RKO (cell line): ENCODE measurements around the gene RAB10.
"Not testable (repeated sequence)": the region's sequence is repeated elsewhere in the genome, so short reads cannot be mapped to it uniquely, and the experiment has no call there.

Experiments used
- DNase-seq: peaks from one replicate; pipeline ENCODE4 v3.0.0-alpha.2; 2016; ENCODE audit warnings: low spot score

Gene RAB10

DNA sequence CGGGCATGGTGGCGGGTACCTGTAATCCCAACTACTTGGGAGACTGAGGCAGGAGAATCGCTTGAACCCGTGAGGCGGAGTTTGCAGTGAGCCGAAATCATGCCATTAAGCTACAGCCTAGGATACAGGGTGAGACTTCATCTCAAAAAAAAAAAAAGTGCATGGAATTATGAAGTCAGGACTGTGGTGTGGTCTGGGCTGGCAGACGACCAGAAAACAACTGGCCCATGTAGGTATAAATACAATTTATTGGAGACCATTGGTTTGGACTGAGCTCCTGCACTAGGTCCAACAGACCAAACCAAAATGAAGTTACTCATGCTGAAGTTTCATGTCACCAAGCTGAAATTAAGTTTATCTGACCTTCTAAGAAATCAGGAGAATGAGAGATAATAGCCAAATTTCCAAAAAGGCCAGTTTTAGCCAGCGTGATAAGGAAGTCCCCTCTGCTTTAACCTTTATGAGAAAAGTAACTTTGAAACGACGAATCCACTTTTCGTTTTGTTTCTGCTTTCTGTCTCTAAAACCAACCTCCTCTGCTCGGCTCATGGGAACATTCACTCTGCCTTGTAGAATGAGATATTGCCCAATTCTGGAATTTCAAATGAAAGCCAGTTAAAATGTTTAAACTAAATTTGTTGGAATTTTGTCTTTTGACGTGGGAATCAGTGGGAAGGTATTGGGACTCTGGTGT, 17.7 kb upstream of the RAB10 start:
- DNase-seq = no peak

DNA sequence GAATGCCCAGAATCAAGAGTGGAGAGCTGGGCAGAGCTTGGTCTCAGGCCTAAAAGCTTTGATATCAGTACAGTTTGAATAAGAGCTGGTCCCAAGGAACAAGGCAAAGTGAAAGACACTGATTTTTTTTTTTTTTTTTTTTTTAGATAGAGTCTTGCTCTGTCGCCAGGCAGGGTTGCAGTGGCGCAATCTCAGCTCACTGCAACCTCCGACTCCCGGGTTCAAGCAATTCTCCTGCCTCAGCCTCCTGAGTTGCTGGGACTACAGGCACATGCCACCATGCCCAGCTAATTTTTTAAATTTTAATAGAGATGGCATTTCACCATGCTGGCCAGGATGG, 17.2 kb upstream of the RAB10 start:
- not testable (repeated sequence) for DNase-seq

DNA sequence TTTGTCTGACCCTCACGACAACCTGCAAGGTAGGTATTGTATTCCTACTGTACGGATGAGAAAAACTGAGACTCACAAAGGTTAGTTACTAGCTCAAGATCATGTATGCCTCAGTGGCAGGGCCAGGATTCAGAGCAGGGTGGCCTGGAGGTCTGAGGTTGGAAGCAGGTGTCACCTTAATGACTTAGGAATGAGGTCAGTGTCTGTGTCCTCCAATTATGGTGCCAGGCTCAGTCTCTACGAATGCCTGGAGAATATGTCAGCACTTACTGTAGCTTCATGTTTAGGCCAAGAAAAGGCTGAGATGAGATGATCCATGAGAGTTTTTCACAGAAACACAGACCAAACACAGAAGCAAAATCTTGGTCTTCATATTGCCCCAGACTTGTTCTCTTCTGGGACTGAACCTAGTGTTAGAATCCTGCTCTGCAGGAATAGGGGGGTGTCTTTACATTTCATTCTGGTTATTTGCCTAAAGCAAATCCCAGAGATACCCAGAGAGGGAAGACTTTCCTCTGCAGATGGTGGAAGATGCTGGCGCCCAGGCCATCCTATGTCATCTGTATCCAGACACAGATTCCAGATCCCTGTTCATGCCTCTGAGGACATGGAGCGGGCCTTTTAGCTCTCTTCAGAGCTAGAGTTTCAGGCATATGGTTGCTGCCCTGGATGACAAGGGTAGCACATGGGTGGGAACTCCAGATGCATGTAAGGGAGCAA, 16.3 kb upstream of the RAB10 start:
- no peak for DNase-seq

DNA sequence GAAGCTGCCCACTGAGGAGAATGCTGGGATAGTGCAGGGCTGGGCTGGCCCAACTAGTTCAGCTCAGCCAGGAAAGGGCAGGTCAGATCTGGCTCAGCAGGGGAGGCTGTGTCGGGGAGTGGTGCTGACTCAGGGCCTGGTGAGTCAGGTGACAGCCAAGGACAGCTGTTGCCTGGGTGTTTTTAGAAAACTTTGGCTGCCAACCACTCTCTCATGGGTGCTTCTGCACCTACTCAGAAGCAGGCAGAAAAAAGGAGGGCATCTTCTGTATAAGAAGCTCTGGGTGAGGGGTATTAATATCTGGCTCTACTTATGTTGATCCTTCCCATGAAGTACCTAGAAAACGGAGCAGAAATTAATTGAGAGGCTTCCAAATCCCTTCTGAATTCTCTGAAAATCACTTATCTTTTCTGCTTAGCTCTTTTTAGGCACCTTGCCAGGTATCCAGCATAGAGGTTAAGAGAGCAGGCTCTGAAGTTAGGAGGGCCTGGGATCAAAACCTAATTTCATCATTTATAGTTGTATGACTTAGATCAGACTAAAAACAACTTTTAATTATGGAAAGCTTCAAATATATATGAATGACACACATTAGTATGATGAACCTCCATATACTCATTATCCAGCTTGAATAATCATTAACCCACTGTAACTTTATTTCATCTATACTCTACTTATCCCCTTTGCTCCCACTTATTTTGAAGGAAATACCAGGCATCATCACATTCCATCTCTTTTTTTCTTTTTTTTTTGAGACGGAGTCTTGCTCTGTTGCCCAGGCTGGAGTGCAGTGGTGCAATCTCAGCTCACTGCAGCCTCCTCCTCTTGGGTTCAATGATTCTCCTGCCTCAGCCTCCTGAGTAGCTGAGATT, 15.5 kb upstream of the RAB10 start:
- DNase-seq = peak; percentile 89

DNA sequence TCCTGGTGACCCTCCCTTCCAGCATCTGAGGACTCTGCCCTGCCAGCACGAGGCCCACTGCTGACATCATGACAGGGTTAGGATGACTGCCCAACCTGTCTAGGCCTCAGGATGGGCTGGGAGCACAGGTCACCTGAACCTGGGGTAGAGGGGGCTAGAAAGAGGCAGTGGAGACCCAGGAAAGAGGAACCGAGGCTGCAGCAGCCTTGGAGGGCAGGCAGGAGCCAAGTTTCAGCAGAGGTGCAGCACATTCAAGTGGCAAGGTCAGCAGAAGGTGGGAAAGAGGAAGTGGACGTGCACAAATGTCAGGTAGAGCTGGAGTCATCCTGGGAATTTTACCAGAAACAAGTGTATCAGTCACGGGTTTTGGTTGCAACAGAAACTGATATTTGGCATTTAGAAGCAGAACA, 13.6 kb upstream of the RAB10 start:
- no peak for DNase-seq

DNA sequence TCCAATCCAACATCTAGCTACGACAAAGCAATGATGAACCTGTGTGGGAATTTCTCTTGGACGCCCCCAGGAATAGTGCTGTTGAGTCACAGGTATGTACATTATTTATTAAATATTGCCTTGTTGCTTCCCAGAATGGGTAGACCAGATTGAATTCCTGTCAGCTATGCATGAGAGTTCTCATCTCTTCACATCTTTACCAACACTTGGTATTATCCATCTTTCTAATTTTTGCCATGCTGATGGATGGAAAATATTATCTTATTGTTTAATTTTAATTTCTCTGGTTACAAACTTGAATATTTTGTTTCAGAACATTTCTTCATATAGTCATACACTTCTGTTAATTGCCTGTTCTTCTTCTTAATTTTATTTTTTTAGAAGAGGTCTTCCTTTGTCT, 9.6 kb upstream of the RAB10 start:
- DNase-seq = no peak

DNA sequence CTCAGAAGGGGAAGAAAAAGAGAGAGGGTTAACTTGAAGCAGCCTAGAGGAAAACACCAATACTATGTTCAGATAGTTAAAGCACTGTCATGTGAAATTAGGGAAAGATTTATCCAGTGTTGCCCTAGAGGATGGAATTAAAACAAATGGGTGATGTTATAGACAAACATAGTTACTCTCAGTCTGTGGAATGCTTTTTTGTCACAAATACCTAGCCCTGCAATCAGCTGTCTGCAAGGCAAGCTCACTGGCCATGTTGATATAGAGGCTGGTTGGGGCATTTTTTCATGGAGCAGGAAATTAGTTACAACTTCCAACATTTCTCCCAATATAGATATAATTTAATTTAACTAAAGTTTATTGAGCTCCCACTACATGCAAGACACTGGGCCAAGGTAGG, 8.4 kb upstream of the RAB10 start:
- DNase-seq = no peak

DNA sequence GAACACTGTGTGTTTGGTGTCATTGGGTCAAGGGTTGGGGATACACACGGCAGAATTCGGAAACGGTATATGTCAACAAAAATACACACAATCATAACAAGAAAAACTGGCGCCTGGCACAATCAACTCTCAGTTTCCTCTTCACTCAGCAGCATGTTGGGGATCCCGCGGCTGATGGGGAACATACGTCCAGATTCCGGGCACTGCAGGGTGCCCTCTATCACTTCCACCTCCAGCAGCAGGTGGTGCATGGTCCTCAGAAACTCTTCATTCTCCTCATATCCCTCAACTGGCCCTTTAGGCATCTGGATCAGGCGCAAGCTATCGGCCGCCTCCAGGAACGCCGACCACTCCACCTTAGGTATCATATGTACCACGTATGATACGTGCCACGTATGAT, 5.8 kb upstream of the RAB10 start:
- not testable (repeated sequence) for DNase-seq

DNA sequence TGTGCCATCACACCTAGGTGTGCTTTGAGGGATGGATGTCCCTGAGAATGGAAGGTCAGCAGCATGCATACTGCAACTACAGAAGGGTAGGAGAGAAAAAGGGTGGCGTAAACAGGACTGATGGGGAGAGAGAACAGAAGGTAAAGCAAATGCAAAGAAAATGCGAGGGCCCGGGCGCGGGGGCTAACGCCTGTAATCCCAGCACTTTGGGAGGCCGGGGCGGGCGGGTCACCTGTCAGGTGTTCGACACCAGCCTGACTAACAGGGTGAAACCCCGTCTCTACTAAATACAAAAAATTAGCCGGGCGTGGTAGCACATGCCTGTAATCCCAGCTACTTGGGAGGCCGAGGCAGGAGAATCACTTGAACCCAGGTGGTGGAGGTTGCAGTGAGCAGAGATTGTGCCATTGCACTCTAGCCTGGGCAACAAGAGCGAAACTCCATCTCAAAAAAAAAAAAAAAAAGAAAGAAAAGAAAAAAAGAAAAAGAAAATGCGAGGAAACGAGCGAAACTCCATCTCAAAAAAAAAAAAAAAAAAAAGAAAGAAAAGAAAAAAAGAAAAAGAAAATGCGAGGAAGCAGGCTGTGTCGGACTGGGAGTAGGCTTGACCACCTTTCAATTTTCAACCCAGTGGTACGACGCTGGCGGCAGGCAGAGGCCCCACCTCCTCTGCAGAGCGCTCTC, 1.2 kb upstream of the RAB10 start:
- peak; percentile 65 for DNase-seq

DNA sequence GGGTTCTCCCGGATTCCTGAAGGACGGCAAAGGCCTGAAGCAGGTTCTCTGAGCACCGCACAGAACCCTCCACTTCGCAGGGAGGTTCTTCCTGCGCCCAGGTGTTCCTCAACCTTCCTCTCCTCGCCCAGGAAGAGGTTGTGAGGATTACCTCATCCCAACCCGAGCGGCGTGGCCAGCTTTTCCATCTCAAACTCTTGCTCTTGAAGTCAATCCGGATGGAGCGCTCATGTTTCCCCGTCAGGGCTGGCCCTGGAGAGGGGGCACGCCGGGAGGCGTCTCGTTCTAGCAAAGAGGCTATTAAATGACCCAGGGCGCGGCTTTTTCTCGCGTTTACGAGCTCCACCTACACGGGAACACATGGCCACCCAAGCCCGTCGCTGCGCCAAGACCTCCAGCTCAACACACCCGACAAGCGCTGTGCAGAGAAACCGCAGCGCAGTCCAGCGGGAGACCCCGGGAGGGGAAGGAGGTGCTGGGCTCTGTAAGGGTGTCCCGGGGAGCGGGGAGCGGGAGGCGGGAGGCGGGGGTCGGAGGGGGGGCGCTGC, 540 bp upstream of the RAB10 start:
- DNase-seq = peak; percentile 79

DNA sequence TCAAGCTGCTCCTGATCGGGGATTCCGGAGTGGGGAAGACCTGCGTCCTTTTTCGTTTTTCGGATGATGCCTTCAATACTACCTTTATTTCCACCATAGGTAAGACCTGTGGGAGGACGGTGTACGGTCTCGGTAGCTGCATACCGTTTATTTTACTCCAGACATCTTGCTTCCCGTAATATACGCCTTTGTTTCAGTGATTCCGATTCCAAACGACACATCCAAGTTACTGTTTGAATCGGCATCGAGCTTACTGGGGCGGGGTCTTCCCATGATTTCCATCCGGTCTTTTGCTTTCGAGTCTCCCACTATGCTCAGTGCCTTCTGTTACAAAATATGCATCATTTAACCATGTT, 731 bp downstream of the RAB10 start:
- DNase-seq = peak; percentile 53

DNA sequence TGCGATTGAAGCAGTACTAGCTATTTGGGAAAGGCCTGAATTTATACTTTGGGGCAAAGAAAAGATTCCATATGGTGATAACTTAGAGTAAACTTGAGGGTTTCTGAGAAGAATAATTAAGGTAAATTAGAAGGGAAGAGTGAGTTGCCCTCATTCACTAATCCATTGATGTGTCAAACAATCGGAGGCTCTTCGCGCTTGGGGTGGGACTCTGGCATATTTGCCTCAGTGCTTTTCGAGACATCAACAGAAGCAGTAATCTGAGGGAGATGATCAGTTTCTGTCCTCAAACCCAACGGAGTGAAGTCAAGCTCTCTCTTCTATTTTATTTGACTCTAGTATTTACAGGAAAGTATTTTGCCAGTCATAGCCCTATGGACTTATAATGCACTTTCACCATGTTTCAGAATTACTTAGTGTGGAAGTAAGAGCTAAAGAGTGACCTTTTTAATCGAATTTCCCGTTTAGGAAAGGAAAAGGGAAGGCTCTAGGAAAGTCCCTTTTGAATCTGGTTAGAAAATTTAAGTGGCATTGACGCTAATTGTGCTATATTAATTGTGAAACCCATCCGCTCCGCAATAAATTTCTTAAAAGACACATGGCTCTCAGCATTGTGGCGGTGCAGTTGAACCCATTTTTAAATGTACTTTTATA, 1.3 kb downstream of the RAB10 start:
- peak; percentile 61 for DNase-seq

DNA sequence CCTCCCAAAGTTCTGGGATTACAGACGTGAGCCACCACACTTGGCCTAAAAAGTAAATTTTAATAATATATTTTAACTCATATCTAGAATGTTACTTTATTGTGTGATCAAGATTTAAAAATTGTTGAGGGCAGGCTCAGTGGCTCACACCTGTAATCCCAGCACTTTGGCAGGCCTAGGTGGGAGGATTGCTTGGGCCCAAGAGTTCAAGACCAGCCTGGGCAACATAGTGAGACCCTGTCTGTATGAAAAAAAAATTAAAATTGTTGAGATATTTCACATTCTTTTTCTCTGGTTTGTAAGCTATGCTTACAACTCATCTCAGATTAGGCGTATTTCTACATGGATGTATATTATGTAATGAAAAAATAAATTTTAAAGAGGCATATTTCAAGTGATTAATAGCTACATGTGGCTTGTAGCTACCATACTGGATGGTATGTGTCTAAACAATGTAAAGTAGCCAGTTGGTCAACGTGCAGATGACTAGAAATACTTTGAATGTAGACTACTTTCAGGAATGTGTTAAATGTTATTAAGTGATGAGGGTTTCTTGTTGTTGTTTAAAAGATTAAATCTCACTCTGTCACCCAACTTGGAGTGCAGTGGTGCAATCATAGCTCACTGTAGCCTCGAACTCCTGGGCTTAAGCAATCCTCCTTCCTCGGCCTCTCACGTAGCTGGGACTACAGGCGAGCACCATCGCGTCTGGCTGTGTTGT, 5.9 kb downstream of the RAB10 start:
- no peak for DNase-seq

DNA sequence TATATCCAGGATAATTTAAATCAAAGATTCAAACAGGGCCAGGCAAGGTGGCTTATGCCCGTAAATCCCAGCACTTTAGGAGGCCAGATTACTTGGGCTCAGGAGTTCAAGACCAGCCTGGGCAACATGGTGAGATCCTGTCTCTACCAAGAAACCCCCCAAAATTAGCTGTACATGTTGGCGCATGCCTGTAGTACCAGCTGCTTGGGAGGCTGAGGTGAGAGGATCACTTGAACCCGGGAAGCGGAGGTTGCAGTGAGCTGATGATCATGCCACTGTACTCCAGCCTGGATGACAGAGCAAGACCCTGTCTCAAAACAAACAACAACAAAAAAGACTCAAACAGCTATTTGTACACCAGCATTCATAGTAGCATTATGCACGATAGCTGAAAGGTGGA, 9.2 kb downstream of the RAB10 start:
- DNase-seq = no peak

DNA sequence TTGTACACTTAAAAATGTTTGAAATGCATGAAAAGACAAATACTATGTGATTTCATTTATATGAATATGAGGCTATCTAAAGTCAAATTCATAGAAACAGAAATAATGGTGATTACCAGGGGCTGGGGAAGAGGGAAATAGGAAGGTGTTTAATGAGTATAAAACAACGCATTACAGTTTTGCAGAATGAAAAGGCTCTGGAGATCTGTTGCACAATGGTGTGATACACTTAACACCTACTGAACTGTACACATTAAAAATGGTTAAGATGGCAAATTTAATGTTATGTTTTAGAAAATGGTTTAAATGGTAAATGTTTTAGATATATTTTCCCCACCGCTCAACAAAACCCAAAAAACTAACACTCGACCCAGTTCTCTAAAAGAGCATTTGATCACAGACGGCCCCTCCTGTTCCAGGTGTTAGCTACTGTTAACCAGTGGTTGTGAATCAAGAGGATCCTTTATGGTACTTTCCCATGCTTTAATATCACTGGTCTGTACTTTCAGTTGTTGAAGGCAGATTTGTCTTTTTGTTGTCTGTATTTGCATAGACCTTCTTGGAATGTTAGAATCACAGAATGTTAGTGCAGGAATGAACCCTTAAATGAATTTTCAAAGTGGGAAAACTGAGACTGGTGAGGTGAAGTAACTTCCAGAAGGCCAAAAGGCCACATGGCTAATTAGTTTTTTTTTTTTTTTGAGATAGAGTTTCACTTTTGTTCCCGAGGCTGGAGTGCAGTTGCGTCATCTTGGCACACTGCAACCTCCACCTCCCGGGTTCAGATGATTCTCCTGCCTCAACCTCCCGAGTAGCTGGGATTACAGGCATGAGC, 10.2 kb downstream of the RAB10 start:
- DNase-seq = no peak

DNA sequence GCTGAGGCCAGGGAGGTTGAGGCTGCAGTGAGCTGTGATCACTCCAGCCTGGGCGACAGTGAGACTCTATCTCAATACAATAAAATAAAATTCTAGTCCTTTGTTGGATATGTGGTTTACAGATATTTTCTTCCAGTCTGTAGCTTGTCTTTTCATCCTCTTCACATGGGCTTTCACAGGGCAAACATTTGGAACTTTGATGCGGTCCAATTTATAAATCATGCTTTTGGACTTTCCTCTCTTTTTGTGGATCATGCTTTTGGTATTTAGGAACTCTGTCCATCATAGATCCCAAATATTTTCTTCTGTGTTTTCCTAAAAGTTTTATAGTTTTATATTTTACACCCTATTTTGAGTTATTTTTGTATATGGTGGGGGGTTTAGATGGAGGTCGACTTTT, 14.9 kb downstream of the RAB10 start:
- no peak for DNase-seq

DNA sequence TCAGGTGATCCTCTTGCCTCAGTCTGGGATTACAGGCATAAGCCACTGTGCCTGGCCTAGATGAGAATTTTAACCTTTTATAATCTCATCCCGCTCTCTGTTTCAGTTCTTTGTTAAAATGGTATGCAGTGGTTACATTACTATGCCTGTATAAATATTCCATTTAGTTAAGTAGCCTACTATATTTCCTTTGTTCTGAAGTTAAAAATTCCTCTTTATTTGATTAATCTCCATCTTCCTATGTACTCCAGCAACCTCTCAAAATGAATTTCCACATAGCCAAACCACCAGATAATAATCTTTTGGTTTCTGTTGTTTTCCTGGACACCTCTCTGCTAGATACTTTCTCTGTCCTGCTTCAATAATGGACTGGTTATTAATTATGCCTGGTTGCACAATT, 15.8 kb downstream of the RAB10 start:
- no peak for DNase-seq

DNA sequence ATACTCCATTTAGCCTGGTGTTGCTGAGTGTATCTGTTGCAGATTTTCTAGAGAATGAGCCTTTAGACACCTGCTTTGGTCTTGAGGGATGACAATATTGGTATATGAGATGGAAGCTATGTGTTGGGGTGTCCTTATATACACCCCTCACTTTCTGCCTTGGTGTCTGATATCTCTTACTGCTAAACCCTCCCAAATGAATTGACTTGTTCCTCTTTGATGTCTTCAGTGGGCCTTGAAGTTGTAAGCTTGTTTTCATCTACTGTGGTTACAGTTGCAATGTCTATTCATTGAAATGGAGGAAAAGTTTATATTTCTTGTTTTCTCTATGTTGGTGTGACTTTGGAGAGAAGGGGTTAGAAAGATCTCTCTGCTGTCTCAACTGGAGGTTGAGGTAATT, 18.9 kb downstream of the RAB10 start:
- no peak for DNase-seq

DNA sequence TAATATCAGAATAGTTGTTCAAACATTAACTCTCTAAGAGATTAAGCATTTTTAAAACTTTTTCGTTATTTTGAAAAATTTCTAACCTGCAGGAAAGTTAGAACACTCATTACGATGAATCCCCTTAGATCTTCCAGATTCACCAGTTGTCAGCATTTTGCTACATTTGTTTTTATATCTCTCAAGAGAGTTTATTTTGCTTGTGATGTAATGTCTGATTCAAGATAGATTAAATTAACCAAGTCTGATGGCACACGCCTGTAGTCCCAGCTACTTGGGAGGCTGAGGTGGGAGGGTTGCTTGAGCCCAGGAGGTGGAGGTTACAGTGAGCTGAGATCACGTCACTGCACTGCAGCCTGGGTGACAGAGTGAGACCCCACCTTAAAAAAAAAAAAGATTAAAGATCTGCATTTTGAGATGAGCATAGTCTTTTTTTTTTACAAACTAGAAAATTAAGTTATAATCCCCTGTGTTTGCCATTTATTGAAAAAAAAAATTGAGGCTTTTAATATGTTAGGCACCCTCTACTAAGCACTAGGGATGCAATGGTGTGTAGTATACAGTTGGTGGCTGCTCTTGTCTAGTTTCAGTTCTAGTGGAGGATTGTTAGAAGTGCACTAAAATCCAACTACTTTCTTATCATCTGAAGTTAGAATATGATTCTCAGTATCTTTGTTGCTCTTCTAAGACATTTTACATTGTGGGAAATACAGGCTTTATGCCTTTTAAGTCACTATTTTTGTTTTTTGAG, 20.9 kb downstream of the RAB10 start:
- no peak for DNase-seq
